Cardiac septum (tissue), 1 donor: ENCODE measurements around the gene HIPK2. TPM values are rescaled to one million over a fixed set of nuclear protein-coding genes. Genes with fewer than 3 reads are reported as not detected.

Experiments used
- DNase-seq: peaks from one replicate; pipeline ENCODE4 v3.0.0-alpha.2; 2020; ENCODE audit warnings: low spot score
- intact Hi-C: fragments of 100-400 bp; cut with DNase I; formaldehyde crosslinking; loops from one replicate; pipeline ENCODE4 v1.14.0; 2022
- total RNA-seq: library from RNA; stranded (reverse); fragmentation: NEBNext Ultra II Directional; extraction: Animal tissue kit (Norgen Biotek cat#: 25700); gene quantifications from one replicate; pipeline ENCODE4 v1.2.1, GENCODE V29; 2021
- donor health status: DM: no; HTN: no; CAD: no.

The HIPK2 gene
- total RNA-seq, 1 donor from 2014 or later, result 218 TPM

- intact Hi-C loops, result no loop called here
Measured at GRCh38 chr7:139797607-139798006, 19.8 kb upstream of the HIPK2 start.

GRCh38 chr7:139791316-139791715 lies 13.5 kb upstream of the HIPK2 start:
- no peak for DNase-seq
- intact Hi-C loops, result no loop called here

More at GRCh38 chr7:139797607-139798006, 19.8 kb upstream of the HIPK2 start:
- no peak for DNase-seq

GRCh38 chr7:139784648-139785047 lies 6.8 kb upstream of the HIPK2 start:
- intact Hi-C loops, result no loop called here
- no peak for DNase-seq

GRCh38 chr7:139783647-139784385 lies 6.0 kb upstream of the HIPK2 start:
- DNase-seq, result no peak
- intact Hi-C loops, result no loop called here

- intact Hi-C loops, result no loop called here
Measured at GRCh38 chr7:139782932-139783331, 5.1 kb upstream of the HIPK2 start.

GRCh38 chr7:139777133-139777891 lies 486 bp downstream of the HIPK2 start:
- intact Hi-C loops, result loop anchor here (2.0 to 5.0 kb wide), 3 partner anchors 45 to 225 kb away; no protein-coding TSS in a partner anchor
- no peak for DNase-seq

More at GRCh38 chr7:139782932-139783331, 5.1 kb upstream of the HIPK2 start:
- DNase-seq, result no peak

GRCh38 chr7:139776486-139777132 lies 1.2 kb downstream of the HIPK2 start:
- no peak for DNase-seq
- intact Hi-C loops, result loop anchor here (2.0 to 5.0 kb wide), 3 partner anchors 44 to 226 kb away; no protein-coding TSS in a partner anchor

- peak; percentile 79 for DNase-seq
- intact Hi-C loops, result loop anchor here (2.0 to 5.0 kb wide), 3 partner anchors 43 to 226 kb away; no protein-coding TSS in a partner anchor
Measured at GRCh38 chr7:139775829-139776266, 1.9 kb downstream of the HIPK2 start.

- intact Hi-C loops, result no loop called here
- DNase-seq, result no peak
Measured at GRCh38 chr7:139774376-139774775, 3.4 kb downstream of the HIPK2 start.

GRCh38 chr7:139773371-139773770 lies 4.4 kb downstream of the HIPK2 start:
- intact Hi-C loops, result no loop called here
- DNase-seq, result no peak

- no peak for DNase-seq
- intact Hi-C loops, result no loop called here
Measured at GRCh38 chr7:139772873-139773272, 4.9 kb downstream of the HIPK2 start.

GRCh38 chr7:139772115-139772514 lies 5.7 kb downstream of the HIPK2 start:
- DNase-seq, result no peak
- intact Hi-C loops, result no loop called here

- DNase-seq, result no peak
- intact Hi-C loops, result no loop called here
Measured at GRCh38 chr7:139771001-139771956, 6.5 kb downstream of the HIPK2 start.

GRCh38 chr7:139769761-139770160 lies 8.0 kb downstream of the HIPK2 start:
- DNase-seq, result no peak
- intact Hi-C loops, result no loop called here

GRCh38 chr7:139769066-139769465 lies 8.7 kb downstream of the HIPK2 start:
- DNase-seq, result no peak
- intact Hi-C loops, result no loop called here

- no peak for DNase-seq
- intact Hi-C loops, result no loop called here
Measured at GRCh38 chr7:139768249-139768824, 9.5 kb downstream of the HIPK2 start.

- intact Hi-C loops, result no loop called here
- no peak for DNase-seq
Measured at GRCh38 chr7:139767561-139767982, 10.2 kb downstream of the HIPK2 start.

- intact Hi-C loops, result no loop called here
- DNase-seq, result no peak
Measured at GRCh38 chr7:139765143-139765542, 12.7 kb downstream of the HIPK2 start.

GRCh38 chr7:139763330-139763729 lies 14.5 kb downstream of the HIPK2 start:
- intact Hi-C loops, result no loop called here
- DNase-seq, result no peak
